AG04449 (cell line): ENCODE results near the gene ARSK.

ENCODE experiments used
- CTCF ChIA-PET: fragments of 350-600 bp; formaldehyde crosslinking; extraction: SDS; loops from one replicate; lab custom pipeline; 2021; ENCODE audit warnings: antibody characterized with exemption; lab: Yijun Ruan, JAX
- POLR2A ChIA-PET: fragments of 400-600, 350-600 bp; formaldehyde crosslinking; extraction: SDS; loops from one replicate; lab custom pipeline; 2020; ENCODE audit warnings: antibody characterized with exemption, inconsistent platforms; lab: Yijun Ruan, JAX
- DNase-seq: peaks from one replicate; pipeline ENCODE4 v3.0.0-alpha.2; 2010; ENCODE audit warnings: low read depth, low spot score
- H3K4me3 ChIP-seq: 2 replicates; pipeline ENCODE4 v1.5.1; 2011; ENCODE audit warnings: low read depth, mild to moderate bottlenecking, control low read depth, low read length
- CTCF ChIP-seq: IDR thresholded peaks from one replicate; pipeline ENCODE4 v1.5.1; 2011; ENCODE audit warnings: mild to moderate bottlenecking, moderate library complexity, low read length, control low read depth, inconsistent platforms; ENCODE audit not compliant: insufficient read depth; ENCODE audit errors: missing control alignments

The ARSK gene

GRCh38 chr5:95591490-95591901, 36.6 kb downstream of the ARSK start:
- H3K4me3 ChIP-seq, result no peak overlapping the region
- DNase-seq, result peak; percentile 63
- ChIA-PET POLR2A (no interaction called here), CTCF (no interaction called here)
- no peak for TF ChIP-seq CTCF

- no peak for TF ChIP-seq CTCF
- CTCF ChIA-PET, result interaction anchor here (1.6 kb wide), 1 partner anchor 27 kb away, joined by 4 read pairs; no protein-coding TSS in a partner anchor
- POLR2A ChIA-PET, result no interaction called here
- no peak overlapping the region for H3K4me3 ChIP-seq
- DNase-seq, result no peak
These were observed 40.5 kb downstream of the ARSK start for GRCh38 chr5:95595289-95595931.

- ChIA-PET POLR2A (no interaction called here), CTCF (no interaction called here)
- no peak for TF ChIP-seq CTCF
- no peak for DNase-seq
- no peak overlapping the region for H3K4me3 ChIP-seq
These were observed 44.4 kb downstream of the ARSK start for GRCh38 chr5:95599252-95599651.

- H3K4me3 ChIP-seq, result no peak overlapping the region
- DNase-seq, result peak; percentile 47
- no peak for TF ChIP-seq CTCF
- POLR2A ChIA-PET, result no interaction called here
- CTCF ChIA-PET, result no interaction called here
These were observed 45.7 kb downstream of the ARSK start for GRCh38 chr5:95600557-95600956.

- CTCF ChIA-PET, result no interaction called here
- H3K4me3 ChIP-seq, result no peak overlapping the region
- no peak for TF ChIP-seq CTCF
- no peak for DNase-seq
- POLR2A ChIA-PET, result no interaction called here
These were observed 50.9 kb downstream of the ARSK start for GRCh38 chr5:95605786-95606185.

- no peak overlapping the region for H3K4me3 ChIP-seq
- DNase-seq, result no peak
- ChIA-PET POLR2A (no interaction called here), CTCF (no interaction called here)
- no peak for TF ChIP-seq CTCF
These were observed 51.5 kb downstream of the ARSK start for GRCh38 chr5:95606419-95606818.
